Liver (tissue), 9 donors: Measurements from ENCODE around the gene ABHD17C. TPM values are rescaled to one million over a fixed set of nuclear protein-coding genes. Genes with fewer than 3 reads are reported as not detected.

Experiments used
- DNase-seq: peaks from one replicate; pipeline ENCODE4 v3.0.0-alpha.2; 2017; ENCODE audit warnings: low spot score
- H3K27ac ChIP-seq, 2 donors: one replicate each; pipeline ENCODE4 v1.7.0; 2013; ENCODE audit warnings: inconsistent platforms in 2 of 2, low read length in 2 of 2, control low read depth in 1 of 2, low read depth in 1 of 2, mild to moderate bottlenecking in 1 of 2
- H3K27me3 ChIP-seq, 4 donors: one replicate each; pipeline versions ENCODE4 v1.6.1 to v1.7.0; 2013; ENCODE audit warnings: low read length in 3 of 4, inconsistent platforms in 1 of 4, mild to moderate bottlenecking in 1 of 4, moderate library complexity in 1 of 4; ENCODE audit not compliant: control insufficient read depth in 4 of 4, insufficient read depth in 4 of 4
- H3K36me3 ChIP-seq, 4 donors: one replicate each; pipeline versions ENCODE4 v1.6.1 to v1.7.0; 2013; ENCODE audit warnings: low read length in 3 of 4, mild to moderate bottlenecking in 3 of 4, low read depth in 1 of 4, moderate library complexity in 1 of 4; ENCODE audit not compliant: control insufficient read depth in 4 of 4, insufficient read depth in 3 of 4
- H3K4me1 ChIP-seq, 4 donors: one replicate each; pipeline versions ENCODE4 v1.6.1 to v1.7.0; 2013; ENCODE audit warnings: low read length in 3 of 4, mild to moderate bottlenecking in 3 of 4, moderate library complexity in 1 of 4; ENCODE audit not compliant: control insufficient read depth in 4 of 4, insufficient read depth in 4 of 4
- H3K4me3 ChIP-seq, 3 donors: one replicate each; pipeline versions ENCODE4 v1.6.1 to v1.7.0; 2013; ENCODE audit warnings: low read length in 3 of 3, control low read depth in 1 of 3, low read depth in 1 of 3, mild to moderate bottlenecking in 1 of 3
- H3K9ac ChIP-seq, 2 donors: one replicate each; pipeline ENCODE4 v1.7.0; 2013; ENCODE audit warnings: low read length in 2 of 2, mild to moderate bottlenecking in 2 of 2, moderate library complexity in 2 of 2, control low read depth in 1 of 2, low read depth in 1 of 2
- H3K9me3 ChIP-seq, 4 donors: one replicate each; pipeline versions ENCODE4 v1.6.1 to v1.7.0; 2013; ENCODE audit warnings: low read length in 3 of 4; ENCODE audit not compliant: control insufficient read depth in 4 of 4
- CTCF ChIP-seq: fragments of 150-350 bp; IDR thresholded peaks from 2 replicates; pipeline ENCODE4 v1.5.1; 2017; ENCODE audit warnings: improper control_type of control experiment, low read depth, low read length; ENCODE audit not compliant: missing input control
- EGR1 ChIP-seq, 2 donors: IDR thresholded peaks; 2 replicates each; pipeline ENCODE4 v1.6.1; 2016 to 2018; ENCODE audit warnings: antibody characterized with exemption in 2 of 2, low read depth in 2 of 2
- FOXA1 ChIP-seq: IDR thresholded peaks from 2 replicates; pipeline ENCODE4 v1.6.1; 2016; ENCODE audit warnings: antibody characterized with exemption
- HNF4A ChIP-seq, 2 donors: conservative IDR thresholded peaks; 2 replicates each; pipeline ENCODE4 v1.6.1; 2016; ENCODE audit warnings: antibody characterized with exemption in 2 of 2, mild to moderate bottlenecking in 2 of 2
- RAD21 ChIP-seq, 2 donors: IDR thresholded peaks; 2 replicates each; pipeline ENCODE4 v1.6.1; 2016; ENCODE audit warnings: antibody characterized with exemption in 2 of 2, mild to moderate bottlenecking in 2 of 2
- REST ChIP-seq: IDR thresholded peaks from 2 replicates; pipeline ENCODE4 v1.6.1; 2016; ENCODE audit warnings: antibody characterized with exemption, mild to moderate bottlenecking
- SP1 ChIP-seq: IDR thresholded peaks from 2 replicates; pipeline ENCODE4 v1.6.1; 2018; ENCODE audit warnings: antibody characterized with exemption, mild to moderate bottlenecking
- TAF1 ChIP-seq: conservative IDR thresholded peaks from 2 replicates; pipeline ENCODE4 v1.6.1; 2016; ENCODE audit warnings: antibody characterized with exemption, mild to moderate bottlenecking
- YY1 ChIP-seq: IDR thresholded peaks from 2 replicates; pipeline ENCODE4 v1.6.1; 2016; ENCODE audit warnings: antibody characterized with exemption, mild to moderate bottlenecking
- ZBTB33 ChIP-seq: IDR thresholded peaks from 2 replicates; pipeline ENCODE4 v1.6.1; 2016; ENCODE audit warnings: antibody characterized with exemption
- WGBS: extraction: QIAGEN DNeasy Blood & Tissue Kit; methylation state at CpG from one replicate; pipeline ENCODE4 v1.1.7; 2013; 5-methylcytosine and 5-hydroxymethylcytosine counted together
- polyA plus RNA-seq, 2 donors: library from polyadenylated mRNA; stranded (reverse) in 1 of 2; unstranded in 1 of 2; fragments of 200-250 nt in 1 of 2; fragments of >200 nt in 1 of 2; fragmentation: Nextera tagmentation in 1 of 2; extraction: Ambion mirVana in 1 of 2; gene quantifications; one replicate each; pipeline versions ENCODE4 v1.2.1 to v1.2.3, GENCODE V29; 2013 to 2015
- total RNA-seq, 2 donors: library from RNA; depleted of rRNA; stranded (reverse); fragments of >200 nt; gene quantifications; one replicate each; pipeline ENCODE4 v1.2.3, GENCODE V29; 2014
- donor health status: healthy.
- donor health status: healthy.
- donor health status: healthy.
- donor health status: healthy.
- donor health status: healthy.

The ABHD17C gene
- total and polyA plus RNA-seq, 4 donors, result 0.79 to 3.0 (median 2.0) TPM

- Histone ChIP-seq H3K27me3 (peaks cover 0 to 6% (median 2%) of the 10 kb centered on the region in 4 donors), H3K9me3 (no peaks in the 10 kb centered on the region), H3K4me3 (no peak overlapping the region), H3K27ac (no peak overlapping the region), H3K9ac (no peak overlapping the region), H3K4me1 (peaks cover 5 to 17% (median 15%) of the 10 kb centered on the region in 4 donors), H3K36me3 (no peaks in the 10 kb centered on the region)
- WGBS, result 93% methylated on average over 3 of the region's 3 CpGs
- no peak for DNase-seq
- TF ChIP-seq REST (no peak), YY1 (no peak), HNF4A (conservative IDR thresholded peaks at IDR 0.05) (no peak)
Measured at GRCh38 chr15:80775338-80775737, 80.2 kb downstream of the ABHD17C start.

GRCh38 chr15:80776420-80777045 lies 81.4 kb downstream of the ABHD17C start:
- Histone ChIP-seq H3K9ac (no peak overlapping the region), H3K27me3 (peaks cover 0 to 6% (median 2%) of the 10 kb centered on the region in 4 donors), H3K9me3 (no peaks in the 10 kb centered on the region), H3K4me3 (no peak overlapping the region), H3K36me3 (no peaks in the 10 kb centered on the region), H3K27ac (no peak overlapping the region), H3K4me1 (peaks cover 5 to 21% (median 17%) of the 10 kb centered on the region in 4 donors)
- TF ChIP-seq TAF1 (no peak), CTCF (peak; percentile 85), RAD21 (IDR thresholded peaks at IDR 0.05) (peak; percentile 97 to 99), ZBTB33 (no peak), SP1 (no peak), EGR1 (IDR thresholded peaks at IDR 0.05; ENCODE audit: low read depth in 2 of 2) (no peak), FOXA1 (no peak), YY1 (no peak)
- peak; percentile 72 for DNase-seq
- WGBS, result 20% methylated on average over 5 of the region's 5 CpGs
